ENCODE measurements around the gene LZTFL1.

Gene LZTFL1

GRCh38 chr3:45807681-45808540 is 34.0 kb downstream of the LZTFL1 start:
- no peak for DNase-seq

- no peak for DNase-seq
Observed at GRCh38 chr3:45807133-45807532, 34.8 kb downstream of the LZTFL1 start.

- no peak for DNase-seq
Observed at GRCh38 chr3:45806072-45806471, 35.8 kb downstream of the LZTFL1 start.

GRCh38 chr3:45803252-45803935 is 38.5 kb downstream of the LZTFL1 start:
- no peak for DNase-seq

- no peak for DNase-seq
Observed at GRCh38 chr3:45802146-45802545, 39.8 kb downstream of the LZTFL1 start.

- no peak for DNase-seq
Observed at GRCh38 chr3:45800611-45801010, 41.3 kb downstream of the LZTFL1 start.

- DNase-seq = no peak
Observed at GRCh38 chr3:45799586-45799985, 42.3 kb downstream of the LZTFL1 start.

GRCh38 chr3:45798034-45798433 is 43.9 kb downstream of the LZTFL1 start:
- no peak for DNase-seq

GRCh38 chr3:45796902-45797637 is 44.8 kb downstream of the LZTFL1 start:
- no peak for DNase-seq

- no peak for DNase-seq
Observed at GRCh38 chr3:45795882-45796765, 45.8 kb downstream of the LZTFL1 start, which contains the start of gene SLC6A20. Gene SLC6A20, minus strand, starts transcription at chr3:45796536. Its CDS starts 117 bp downstream, at chr3:45796419.

GRCh38 chr3:45795509-45795881 is 46.4 kb downstream of the LZTFL1 start:
- no peak for DNase-seq

- DNase-seq = no peak
Observed at GRCh38 chr3:45794660-45795059, 47.3 kb downstream of the LZTFL1 start.

GRCh38 chr3:45794177-45794560 is 47.8 kb downstream of the LZTFL1 start:
- DNase-seq = no peak

- no peak for DNase-seq
Observed at GRCh38 chr3:45793482-45794176, 48.3 kb downstream of the LZTFL1 start.

GRCh38 chr3:45792516-45793172 is 49.3 kb downstream of the LZTFL1 start:
- no peak for DNase-seq

- DNase-seq = no peak
Observed at GRCh38 chr3:45792036-45792435, 49.9 kb downstream of the LZTFL1 start.

- no peak for DNase-seq
Observed at GRCh38 chr3:45790596-45790995, 51.3 kb downstream of the LZTFL1 start.

- DNase-seq = no peak
Observed at GRCh38 chr3:45789235-45789812, 52.6 kb downstream of the LZTFL1 start.

- DNase-seq = no peak
Observed at GRCh38 chr3:45787551-45787950, 54.4 kb downstream of the LZTFL1 start.

- no peak for DNase-seq
Observed at GRCh38 chr3:45786801-45787495, 55.0 kb downstream of the LZTFL1 start.

Data from fibroblast of skin of abdomen (primary cell).